Subcutaneous adipose tissue (tissue), 4 donors: ENCODE measurements around the gene SELENON. TPM values are rescaled to one million over a fixed set of nuclear protein-coding genes. Genes with fewer than 3 reads are reported as not detected.

ENCODE experiments used
- total RNA-seq, 4 donors: library from RNA; depleted of rRNA; stranded (reverse); fragments of >200 nt; gene quantifications; one replicate each; pipeline ENCODE4 v1.1.0, GENCODE V29; 2016
- TF ChIP-seq, protein P1 (sequence below): fragments of 450-650 bp; IDR thresholded peaks from one replicate; pipeline ENCODE4 v1.5.1; 2016; ENCODE audit warnings: low read depth, mild to moderate bottlenecking, control low read depth, antibody characterized with exemption, moderate library complexity

Gene SELENON
- total RNA-seq, 4 donors from 2014 or later, result 20.9 to 52.0 (median 25.2) TPM

GRCh38 chr1:25831569-25832196, 31.7 kb downstream of the SELENON start:
- TF ChIP-seq, protein P1, sequence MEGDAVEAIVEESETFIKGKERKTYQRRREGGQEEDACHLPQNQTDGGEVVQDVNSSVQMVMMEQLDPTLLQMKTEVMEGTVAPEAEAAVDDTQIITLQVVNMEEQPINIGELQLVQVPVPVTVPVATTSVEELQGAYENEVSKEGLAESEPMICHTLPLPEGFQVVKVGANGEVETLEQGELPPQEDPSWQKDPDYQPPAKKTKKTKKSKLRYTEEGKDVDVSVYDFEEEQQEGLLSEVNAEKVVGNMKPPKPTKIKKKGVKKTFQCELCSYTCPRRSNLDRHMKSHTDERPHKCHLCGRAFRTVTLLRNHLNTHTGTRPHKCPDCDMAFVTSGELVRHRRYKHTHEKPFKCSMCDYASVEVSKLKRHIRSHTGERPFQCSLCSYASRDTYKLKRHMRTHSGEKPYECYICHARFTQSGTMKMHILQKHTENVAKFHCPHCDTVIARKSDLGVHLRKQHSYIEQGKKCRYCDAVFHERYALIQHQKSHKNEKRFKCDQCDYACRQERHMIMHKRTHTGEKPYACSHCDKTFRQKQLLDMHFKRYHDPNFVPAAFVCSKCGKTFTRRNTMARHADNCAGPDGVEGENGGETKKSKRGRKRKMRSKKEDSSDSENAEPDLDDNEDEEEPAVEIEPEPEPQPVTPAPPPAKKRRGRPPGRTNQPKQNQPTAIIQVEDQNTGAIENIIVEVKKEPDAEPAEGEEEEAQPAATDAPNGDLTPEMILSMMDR, result no peak

DNA sequence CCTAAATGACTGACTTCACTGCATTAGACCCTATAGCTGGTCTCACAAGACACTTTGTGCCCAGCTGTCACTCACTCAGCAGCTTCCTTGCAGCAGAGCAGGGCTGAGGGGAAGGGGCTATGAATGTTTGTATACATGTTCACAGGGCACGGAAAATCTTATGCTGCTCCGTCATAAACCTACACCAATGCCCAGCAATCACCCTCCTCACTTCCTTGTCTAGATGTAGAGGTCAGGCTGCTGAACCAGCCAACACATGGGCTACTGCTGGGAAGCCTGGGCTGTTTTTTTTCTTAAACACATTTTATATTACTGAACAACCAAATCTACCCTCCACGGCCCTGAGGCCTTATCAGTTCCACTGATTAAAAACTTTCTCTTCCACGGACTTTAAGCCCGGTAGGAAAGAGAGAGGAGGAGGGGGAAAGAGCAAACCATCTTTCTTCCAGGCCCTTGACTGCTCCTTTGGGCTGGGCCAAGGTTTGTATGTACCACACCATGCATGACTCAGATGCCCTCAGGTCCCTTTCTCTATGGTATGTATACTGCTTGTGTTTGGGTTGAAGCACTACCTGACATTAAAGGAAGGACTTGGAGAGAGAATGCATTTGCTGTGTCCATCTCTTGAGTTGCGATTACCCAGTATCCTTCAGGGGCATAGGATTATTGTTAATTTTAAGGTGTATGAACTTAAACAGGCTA, 32.5 kb downstream of the SELENON start:
- TF ChIP-seq, protein P1, result no peak

DNA sequence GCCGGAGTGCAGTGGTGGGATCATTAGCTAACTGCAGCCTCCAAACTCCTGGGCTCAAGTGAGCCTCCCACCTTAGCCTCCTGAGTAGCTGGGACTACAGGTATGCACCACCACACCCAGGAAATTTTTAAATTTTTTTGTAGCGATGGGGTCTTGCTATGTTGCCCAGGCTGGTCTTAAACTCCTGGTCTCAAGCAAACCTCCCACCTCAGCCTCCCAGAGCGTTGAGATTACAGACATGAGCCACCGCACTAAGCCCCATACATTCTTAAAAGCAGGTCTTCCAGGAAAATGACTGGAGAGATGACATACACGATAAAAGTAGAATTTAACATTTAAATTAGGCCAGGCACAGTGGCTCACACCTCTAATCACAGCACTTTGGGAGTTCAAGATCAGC, 33.2 kb downstream of the SELENON start:
- TF ChIP-seq, protein P1, result no peak

DNA sequence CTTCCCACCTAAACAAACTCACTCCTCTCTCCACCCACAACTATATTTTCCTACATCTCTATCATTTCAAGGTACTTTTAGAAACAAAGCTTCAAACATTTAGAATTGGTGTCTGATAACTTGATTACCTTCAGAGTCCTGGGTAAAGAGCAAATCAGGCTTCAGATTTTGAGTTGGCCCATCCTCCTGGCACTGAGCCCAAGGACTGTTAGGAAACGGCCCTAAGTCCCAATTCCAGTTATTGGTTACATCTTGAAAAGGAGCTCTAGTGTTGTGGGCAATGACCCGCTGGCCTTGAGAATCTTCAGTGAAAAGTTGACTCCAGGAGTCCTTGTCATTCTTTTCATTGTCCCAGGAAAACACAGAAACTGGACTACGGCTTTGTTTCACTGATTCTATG, 34.9 kb downstream of the SELENON start:
- TF ChIP-seq, protein P1, result no peak

DNA sequence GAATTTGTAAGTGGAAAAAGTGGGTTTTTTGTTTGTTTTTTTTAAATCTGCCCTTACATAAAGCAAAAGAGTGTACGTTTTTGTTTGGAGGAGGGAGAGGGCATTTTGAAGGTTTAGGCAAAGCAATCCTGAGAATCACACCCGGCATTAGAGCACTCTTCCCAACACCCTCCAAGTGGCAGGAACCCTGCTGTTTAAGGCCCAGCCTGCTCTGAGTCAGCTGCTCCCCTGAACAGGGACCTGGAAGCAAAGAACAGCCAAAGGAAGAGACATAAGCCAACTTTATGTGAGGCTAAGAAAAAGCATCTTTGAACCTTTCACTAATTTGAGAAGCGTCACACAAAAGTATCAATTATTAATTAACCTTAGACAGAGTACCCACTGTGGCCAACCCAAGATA, 36.7 kb downstream of the SELENON start:
- TF ChIP-seq, protein P1, result no peak

GRCh38 chr1:25837262-25837875, 37.4 kb downstream of the SELENON start:
- TF ChIP-seq, protein P1, result no peak

- TF ChIP-seq, protein P1, result no peak
Measured at GRCh38 chr1:25843483-25843882, 43.5 kb downstream of the SELENON start.
